Sigmoid colon (tissue), 4 donors: Measurements from ENCODE around the gene SPACA6.

ENCODE experiments used
- CTCF ChIP-seq, 4 experiments: fragments of 450-650 bp in 3 of 4; fragments of 200-600 bp in 1 of 4; IDR thresholded peaks; one replicate each; pipeline ENCODE4 v1.5.1; 2016 to 2019; ENCODE audit warnings: antibody characterized with exemption in 4 of 4, mild to moderate bottlenecking in 3 of 4, moderate library complexity in 2 of 4
- POLR2AphosphoS5 ChIP-seq, 4 donors: sonication (generic); formaldehyde crosslinking; IDR thresholded peaks; one replicate each; pipeline ENCODE4 v1.6.1; 2017; ENCODE audit warnings: antibody characterized with exemption in 4 of 4

DNA sequence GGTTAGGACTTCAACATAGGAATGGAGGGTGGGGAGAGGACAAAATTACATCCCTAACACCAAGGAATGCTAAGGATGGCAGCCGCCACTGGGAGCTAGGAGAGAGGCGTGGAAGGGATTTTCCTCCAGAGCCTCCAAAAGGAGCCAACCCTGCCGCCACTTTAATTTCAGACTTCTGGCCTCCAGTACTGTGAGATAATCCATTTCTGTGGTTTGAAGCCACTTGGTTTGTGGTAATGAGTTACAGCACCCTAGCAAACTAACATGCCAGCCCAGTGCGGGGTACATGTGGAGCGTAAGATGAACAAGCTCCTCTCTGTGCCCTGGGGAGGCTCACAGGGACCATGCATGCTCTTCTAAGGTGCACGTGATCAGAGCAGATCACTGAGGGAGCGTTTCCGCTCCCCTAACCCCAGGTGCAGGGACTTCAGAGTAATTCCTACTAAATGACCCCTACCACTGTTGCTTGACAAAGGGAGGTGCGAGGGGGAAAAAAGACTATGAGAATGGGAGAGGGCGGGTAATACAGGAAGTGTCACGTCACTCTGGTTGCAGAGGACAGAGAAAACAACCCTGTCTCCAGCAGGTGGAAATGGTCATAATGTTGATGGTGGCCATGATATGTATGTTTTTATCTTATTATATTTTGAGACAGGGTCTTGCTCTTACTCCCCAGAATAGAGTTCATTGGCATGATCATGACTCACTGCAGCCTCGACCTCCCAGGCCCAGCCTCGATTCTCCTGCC lies 46.5 kb downstream of the SPACA6 start:
- no peak for TF ChIP-seq POLR2AphosphoS5 (IDR thresholded peaks at IDR 0.05)
- TF ChIP-seq CTCF (IDR thresholded peaks at IDR 0.05) = no peak
